ENCODE data around the gene GCC1.
A peak's percentile ranks its signal among the peaks of the same experiment; 100 is the strongest.

The GCC1 gene, protein sequence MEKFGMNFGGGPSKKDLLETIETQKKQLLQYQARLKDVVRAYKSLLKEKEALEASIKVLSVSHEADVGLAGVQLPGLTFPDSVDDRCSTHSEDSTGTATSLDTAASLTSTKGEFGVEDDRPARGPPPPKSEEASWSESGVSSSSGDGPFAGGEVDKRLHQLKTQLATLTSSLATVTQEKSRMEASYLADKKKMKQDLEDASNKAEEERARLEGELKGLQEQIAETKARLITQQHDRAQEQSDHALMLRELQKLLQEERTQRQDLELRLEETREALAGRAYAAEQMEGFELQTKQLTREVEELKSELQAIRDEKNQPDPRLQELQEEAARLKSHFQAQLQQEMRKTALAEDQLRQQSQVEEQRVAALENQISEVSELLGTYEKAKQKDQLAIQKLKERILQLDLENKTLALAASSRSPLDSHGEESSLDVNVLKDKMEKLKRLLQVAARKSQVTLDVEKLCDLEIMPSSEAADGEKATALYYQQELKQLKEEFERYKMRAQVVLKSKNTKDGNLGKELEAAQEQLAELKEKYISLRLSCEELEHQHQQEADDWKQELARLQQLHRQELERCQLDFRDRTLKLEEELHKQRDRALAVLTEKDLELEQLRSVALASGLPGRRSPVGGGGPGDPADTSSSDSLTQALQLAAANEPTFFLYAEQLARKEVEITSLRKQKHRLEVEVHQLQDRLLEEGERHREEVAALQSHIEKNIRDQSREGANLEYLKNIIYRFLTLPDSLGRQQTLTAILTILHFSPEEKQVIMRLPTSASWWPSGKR

DNA sequence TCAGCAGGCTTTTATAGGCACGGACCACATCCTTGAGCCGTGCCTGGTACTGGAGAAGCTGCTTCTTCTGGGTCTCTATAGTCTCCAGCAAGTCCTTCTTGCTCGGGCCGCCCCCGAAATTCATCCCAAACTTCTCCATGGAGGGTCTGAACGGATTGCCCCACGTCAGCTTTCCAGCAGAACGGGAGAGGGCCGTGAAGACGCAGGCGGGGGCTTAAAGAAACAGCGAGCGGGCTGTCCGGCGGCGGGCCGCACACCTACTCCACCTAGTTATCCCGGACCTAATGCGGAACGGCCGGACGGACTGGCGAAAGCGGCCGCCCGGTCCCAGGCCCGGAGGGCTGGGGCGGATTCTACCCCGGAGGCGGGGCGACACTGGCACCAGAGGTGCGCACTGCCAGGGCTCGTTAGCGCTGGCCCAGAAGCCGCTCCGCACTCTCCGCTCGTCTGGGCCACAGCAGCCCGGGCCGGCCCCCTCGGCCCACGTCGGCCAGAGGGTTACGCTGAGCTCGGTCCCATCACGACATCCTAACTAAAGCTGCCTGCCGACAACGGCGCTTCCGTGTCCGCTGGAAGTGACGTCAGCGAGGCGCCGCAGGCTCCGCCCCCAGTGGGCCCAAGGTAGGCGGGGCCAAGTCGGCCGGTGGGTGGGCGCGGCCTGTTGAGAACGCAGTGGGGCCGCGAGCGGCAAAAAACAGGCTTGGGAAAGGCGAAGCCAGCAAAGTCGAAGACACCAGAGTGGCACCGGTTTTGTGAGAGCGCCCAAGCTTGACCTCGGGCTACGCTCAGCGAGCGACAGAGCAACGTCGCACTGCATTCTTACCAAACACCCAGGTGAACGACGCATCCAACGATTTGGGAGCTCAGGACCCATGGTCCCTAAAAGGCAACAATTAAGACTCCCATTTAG, at the start of gene GCC1:
Gene GCC1, minus strand, starts transcription at position 553 of the 910 bp plus-strand sequence. Its CDS starts 414 bp downstream, at position 139.
- peak; percentile 98 to 99 for DNase-seq

GRCh38 chr7:127632276-127632910, 47.0 kb upstream of the GCC1 start:
- DNase-seq, result no peak

GRCh38 chr7:127629268-127629854, 44.0 kb upstream of the GCC1 start:
- DNase-seq, result peak; percentile 57 to 67

- DNase-seq, result no peak
These were observed 43.0 kb upstream of the GCC1 start for GRCh38 chr7:127628445-127628844.

GRCh38 chr7:127625331-127625730, 39.9 kb upstream of the GCC1 start:
- DNase-seq, result no peak

- DNase-seq, result no peak
These were observed 35.2 kb upstream of the GCC1 start for GRCh38 chr7:127620406-127621233.

GRCh38 chr7:127619681-127620405, 34.4 kb upstream of the GCC1 start:
- DNase-seq, result no peak

- DNase-seq, result no peak
These were observed 33.4 kb upstream of the GCC1 start for GRCh38 chr7:127618775-127619174.

DNA sequence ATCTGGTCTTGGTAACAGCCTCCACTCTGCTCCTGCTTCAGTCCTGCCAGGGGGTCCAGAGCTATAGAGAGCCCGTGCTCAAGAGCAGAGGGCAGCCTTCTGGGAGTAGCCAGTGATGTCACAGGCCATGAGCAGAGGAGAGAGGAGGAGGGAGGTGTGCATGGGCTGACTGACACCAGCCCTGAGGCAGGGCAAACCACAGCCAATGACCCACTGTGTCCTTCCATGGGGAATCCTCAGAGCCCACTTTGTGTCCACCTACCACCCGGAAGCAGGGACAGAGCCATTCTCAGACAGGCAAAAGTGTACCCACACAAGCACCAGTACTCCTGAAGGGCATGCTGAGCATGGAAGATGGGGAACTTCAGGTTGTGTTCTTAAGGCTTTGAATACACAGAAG, 32.6 kb upstream of the GCC1 start, which contains the start of gene PAX4:
Gene PAX4, minus strand, starts transcription at position 101 of the 400 bp plus-strand sequence. CDS start 2,214 bp downstream, outside the sequence.
- no peak for DNase-seq

GRCh38 chr7:127616724-127617123, 31.3 kb upstream of the GCC1 start:
- no peak for DNase-seq

GRCh38 chr7:127612263-127612662, 26.9 kb upstream of the GCC1 start:
- DNase-seq, result no peak

- DNase-seq, result no peak
These were observed 23.9 kb upstream of the GCC1 start for GRCh38 chr7:127609297-127609696.

- no peak for DNase-seq
These were observed 23.1 kb upstream of the GCC1 start for GRCh38 chr7:127608446-127608845.

DNA sequence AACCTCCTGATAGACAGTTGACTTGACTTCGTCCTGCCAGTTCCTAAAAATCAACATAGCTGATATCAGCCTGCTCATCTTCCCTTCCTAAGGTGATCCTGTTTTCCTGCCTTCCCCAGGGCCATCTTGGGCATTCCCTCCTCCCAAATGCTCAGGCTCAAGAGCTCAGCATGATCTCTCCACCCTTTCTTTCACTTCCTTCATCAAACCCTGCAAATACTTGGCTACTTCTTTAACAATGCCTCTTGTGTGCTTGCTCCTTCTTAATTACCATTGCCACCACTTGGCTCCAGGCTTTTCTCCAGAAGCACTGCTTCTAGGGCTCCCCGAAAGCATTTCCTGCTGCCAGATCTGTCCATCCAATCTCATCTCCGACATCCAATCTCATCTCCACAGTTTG, 15.5 kb upstream of the GCC1 start:
- DNase-seq, result no peak

DNA sequence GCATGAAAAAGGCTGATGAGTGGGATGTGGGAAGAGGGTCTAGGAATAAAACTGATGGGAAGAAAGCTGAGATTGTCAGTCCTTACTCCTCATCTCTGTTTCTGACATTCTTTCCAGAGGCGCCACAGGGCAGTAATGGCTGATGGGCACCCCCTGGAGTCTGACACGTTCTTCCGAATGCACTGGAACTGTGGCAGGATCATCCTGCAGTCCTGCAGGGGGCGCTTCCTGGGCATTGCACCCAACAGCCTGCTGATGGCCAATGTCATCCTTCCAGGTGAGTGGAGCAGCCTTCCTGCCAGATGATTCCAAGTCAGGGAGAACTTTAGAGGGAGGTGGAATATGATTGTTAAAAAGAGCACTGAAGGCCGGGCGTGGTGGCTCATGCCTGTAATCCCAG, 12.9 kb upstream of the GCC1 start:
- no peak for DNase-seq

GRCh38 chr7:127595737-127596136, 10.3 kb upstream of the GCC1 start:
- no peak for DNase-seq

- no peak for DNase-seq
These were observed 9.1 kb upstream of the GCC1 start for GRCh38 chr7:127594490-127594889.

GRCh38 chr7:127592550-127592949, 7.2 kb upstream of the GCC1 start:
- no peak for DNase-seq

DNA sequence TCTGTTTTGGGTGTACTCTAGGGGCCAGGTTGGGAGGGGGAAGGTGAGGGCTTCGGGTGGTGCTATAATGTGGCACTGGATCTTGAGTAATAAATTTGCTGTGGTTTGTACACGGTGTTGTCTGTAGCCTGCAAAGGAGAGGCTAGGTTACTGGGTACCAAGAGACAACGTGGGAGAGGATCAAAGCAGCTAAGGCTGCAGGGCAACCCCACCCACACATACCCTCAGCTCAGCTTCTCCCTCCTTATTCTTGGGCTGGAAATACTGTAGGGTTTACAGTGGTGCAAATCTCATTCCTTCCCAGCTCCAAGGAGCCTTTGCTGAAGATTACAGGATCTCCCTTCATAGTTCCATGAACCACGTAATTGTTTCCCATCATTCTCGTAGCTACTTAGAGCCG, 6.2 kb upstream of the GCC1 start:
- no peak for DNase-seq

GRCh38 chr7:127591189-127591588, 5.8 kb upstream of the GCC1 start:
- DNase-seq, result no peak
